Measurements from ENCODE around the gene SDC3. TPM values are rescaled to one million over a fixed set of nuclear protein-coding genes. Genes with fewer than 3 reads are reported as not detected.
"Not testable (repeated sequence)": the region's sequence is repeated elsewhere in the genome, so short reads cannot be mapped to it uniquely, and the experiment has no call there.

Gene SDC3
- total and polyA plus RNA-seq, 4 donors, result 21.2 to 41.8 (median 23.7) TPM

GRCh38 chr1:30868833-30869435 is 39.6 kb downstream of the SDC3 start:
- DNase-seq, result no peak
- TF ChIP-seq CTCF (IDR thresholded peaks at IDR 0.05; ENCODE audit: control extremely low read depth, extremely low read depth), result no peak

GRCh38 chr1:30868057-30868456 is 40.5 kb downstream of the SDC3 start:
- whole genome bisulfite sequencing, 2 donors, result 77 to 89% methylated on average over 4 of the region's 4 CpGs
- Histone ChIP-seq H3K9me3 (ENCODE audit: control insufficient read depth in 4 of 4, insufficient read depth in 3 of 4, low read length in 3 of 4) (peaks cover 0 to 10% (median 6%) of the 10 kb centered on the region in 4 donors), H3K36me3 (ENCODE audit: control insufficient read depth in 4 of 4, insufficient read depth in 4 of 4, low read length in 4 of 4) (peaks cover 0 to 11% (median 11%) of the 10 kb centered on the region in 4 donors)
- H3K27ac ChIP-seq (ENCODE audit: low read depth in 1 of 2, low read length in 1 of 2); H3K4me3 ChIP-seq; H3K9ac ChIP-seq (ENCODE audit: insufficient read depth in 1 of 2, low read length in 2 of 2); ATAC-seq (ENCODE audit: insufficient read depth, low FRiP score); H3K27me3 ChIP-seq (ENCODE audit: control insufficient read depth in 3 of 3, insufficient read depth in 3 of 3, low read length in 2 of 3); DNase-seq; H3K4me1 ChIP-seq (ENCODE audit: control insufficient read depth in 5 of 5, insufficient read depth in 5 of 5, low read length in 5 of 5): not testable (repeated sequence)

More at GRCh38 chr1:30868833-30869435, 39.6 kb downstream of the SDC3 start:
- ATAC-seq (ENCODE audit: insufficient read depth, low FRiP score), result no peak
- Histone ChIP-seq H3K36me3 (ENCODE audit: control insufficient read depth in 4 of 4, insufficient read depth in 4 of 4, low read length in 4 of 4) (peaks cover 0 to 20% (median 14%) of the 10 kb centered on the region in 4 donors), H3K9me3 (ENCODE audit: control insufficient read depth in 4 of 4, insufficient read depth in 3 of 4, low read length in 3 of 4) (peaks cover 0 to 11% (median 6%) of the 10 kb centered on the region in 4 donors), H3K4me1 (ENCODE audit: control insufficient read depth in 5 of 5, insufficient read depth in 5 of 5, low read length in 5 of 5) (peaks cover 0 to 4% (median 0%) of the 10 kb centered on the region in 5 donors), H3K27me3 (ENCODE audit: control insufficient read depth in 3 of 3, insufficient read depth in 3 of 3, low read length in 2 of 3) (no peaks in the 10 kb centered on the region), H3K4me3 (no peak overlapping the region), H3K9ac (ENCODE audit: insufficient read depth in 1 of 2, low read length in 2 of 2) (no peak overlapping the region), H3K27ac (ENCODE audit: low read depth in 1 of 2, low read length in 1 of 2) (no peak overlapping the region)
- WGBS, 2 donors, result 48 to 78% methylated on average over 13 of the region's 13 CpGs

- H3K36me3 ChIP-seq (ENCODE audit: control insufficient read depth in 4 of 4, insufficient read depth in 4 of 4, low read length in 4 of 4), result peaks cover 0 to 7% (median 6%) of the 10 kb centered on the region in 4 donors
- no peak for DNase-seq
- 92% methylated on average over 4 of the region's 4 CpGs for WGBS, 2 donors
- H3K4me1 ChIP-seq (ENCODE audit: control insufficient read depth in 5 of 5, insufficient read depth in 5 of 5, low read length in 5 of 5), result peaks cover 0 to 4% (median 0%) of the 10 kb centered on the region in 5 donors
- H3K9ac ChIP-seq (ENCODE audit: insufficient read depth in 1 of 2, low read length in 2 of 2), result no peak overlapping the region
- H3K4me3 ChIP-seq, result no peak overlapping the region
- peaks cover 0 to 6% (median 2%) of the 10 kb centered on the region in 4 donors for H3K9me3 ChIP-seq (ENCODE audit: control insufficient read depth in 4 of 4, insufficient read depth in 3 of 4, low read length in 3 of 4)
- no peak overlapping the region for H3K27ac ChIP-seq (ENCODE audit: low read depth in 1 of 2, low read length in 1 of 2)
- no peak for ATAC-seq (ENCODE audit: insufficient read depth, low FRiP score)
- no peak for TF ChIP-seq CTCF (IDR thresholded peaks at IDR 0.05; ENCODE audit: control extremely low read depth, extremely low read depth)
- H3K27me3 ChIP-seq (ENCODE audit: control insufficient read depth in 3 of 3, insufficient read depth in 3 of 3, low read length in 2 of 3), result no peaks in the 10 kb centered on the region
These were observed 41.0 kb downstream of the SDC3 start for GRCh38 chr1:30867537-30867936.

- no peak overlapping the region for H3K9ac ChIP-seq (ENCODE audit: insufficient read depth in 1 of 2, low read length in 2 of 2)
- no peaks in the 10 kb centered on the region for H3K9me3 ChIP-seq (ENCODE audit: control insufficient read depth in 4 of 4, insufficient read depth in 3 of 4, low read length in 3 of 4)
- no peak for DNase-seq
- peaks cover 0 to 4% (median 0%) of the 10 kb centered on the region in 5 donors for H3K4me1 ChIP-seq (ENCODE audit: control insufficient read depth in 5 of 5, insufficient read depth in 5 of 5, low read length in 5 of 5)
- no peaks in the 10 kb centered on the region for H3K27me3 ChIP-seq (ENCODE audit: control insufficient read depth in 3 of 3, insufficient read depth in 3 of 3, low read length in 2 of 3)
- TF ChIP-seq CTCF (IDR thresholded peaks at IDR 0.05; ENCODE audit: control extremely low read depth, extremely low read depth), result no peak
- no peaks in the 10 kb centered on the region for H3K36me3 ChIP-seq (ENCODE audit: control insufficient read depth in 4 of 4, insufficient read depth in 4 of 4, low read length in 4 of 4)
- ATAC-seq (ENCODE audit: insufficient read depth, low FRiP score), result no peak
- no peak overlapping the region for H3K27ac ChIP-seq (ENCODE audit: low read depth in 1 of 2, low read length in 1 of 2)
- H3K4me3 ChIP-seq, result no peak overlapping the region
- 65 to 81% methylated on average over 3 of the region's 3 CpGs for WGBS, 2 donors
These were observed 42.0 kb downstream of the SDC3 start for GRCh38 chr1:30866594-30866993.

Measured in lung (tissue), 12 donors.